GM12891 (cell line): ENCODE data around the gene CELF5.
"Not testable (repeated sequence)": the region's sequence is repeated elsewhere in the genome, so short reads cannot be mapped to it uniquely, and the experiment has no call there.

Experiments
- DNase-seq: peaks from one replicate; pipeline ENCODE4 v3.0.0; 2011; ENCODE audit warnings: low spot score; ENCODE audit not compliant: insufficient read length
- FAIRE-seq: peaks from 2 replicates; lab custom pipeline; 2011; peaks lifted over from hg19 to GRCh38; lab: Jason Lieb, UNC
- PAX5 ChIP-seq: IDR thresholded peaks from 2 replicates; pipeline ENCODE4 v1.6.1; 2011; ENCODE audit warnings: low read length, moderate library complexity, mild to moderate bottlenecking; ENCODE audit not compliant: insufficient read depth, severe bottlenecking
- POLR2A ChIP-seq: IDR thresholded peaks from 2 replicates; pipeline ENCODE4 v1.6.1; 2011; ENCODE audit warnings: low read depth, low read length, control low read depth
- POLR2AphosphoS5 ChIP-seq: IDR thresholded peaks from 2 replicates; pipeline ENCODE4 v1.6.1; 2011; ENCODE audit warnings: low read depth, low read length, control low read depth
- POU2F2 ChIP-seq: IDR thresholded peaks from 2 replicates; pipeline ENCODE4 v1.6.1; 2011; ENCODE audit warnings: low read depth, mild to moderate bottlenecking, control low read depth, low read length, moderate library complexity
- SPI1 ChIP-seq: IDR thresholded peaks from 2 replicates; pipeline ENCODE4 v1.6.1; 2011; ENCODE audit warnings: low read depth, low read length, control low read depth
- TAF1 ChIP-seq: IDR thresholded peaks from 2 replicates; pipeline ENCODE4 v1.6.1; 2011; ENCODE audit warnings: low read depth, low read length, control low read depth

Gene CELF5

GRCh38 chr19:3281026-3281425 is 56.6 kb downstream of the CELF5 start:
- FAIRE-seq (no peak), DNase-seq (no peak)
- TF ChIP-seq TAF1 (no peak), POLR2AphosphoS5 (no peak), SPI1 (no peak), PAX5 (no peak)

- FAIRE-seq (no peak), DNase-seq (no peak)
- TF ChIP-seq SPI1 = no peak
- no peak for TF ChIP-seq PAX5
Measured at GRCh38 chr19:3282155-3282554, 57.7 kb downstream of the CELF5 start.

DNA sequence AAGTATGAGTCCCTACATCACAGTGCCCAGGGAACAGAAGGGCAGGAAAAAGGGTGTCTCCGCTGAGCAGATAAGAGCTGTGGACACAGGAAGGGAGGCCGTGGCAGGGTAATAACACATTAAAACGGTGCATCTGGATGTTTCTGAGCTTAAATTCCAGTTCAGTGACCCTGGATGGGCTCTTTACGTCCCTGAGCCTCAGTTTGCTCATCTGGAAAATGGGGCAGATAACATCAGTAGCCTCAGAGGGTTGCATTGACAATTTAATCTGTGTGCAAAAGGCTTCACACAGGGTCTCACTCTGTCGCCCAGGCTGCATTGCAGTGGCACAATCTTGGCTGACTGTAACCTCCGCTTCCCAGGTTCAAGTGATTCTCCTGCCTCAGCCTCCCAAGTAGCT is 58.1 kb downstream of the CELF5 start:
- TF ChIP-seq SPI1 (no peak), TAF1 (no peak), POLR2A (no peak), PAX5 (no peak), POLR2AphosphoS5 (no peak), POU2F2 (no peak)
- FAIRE-seq = no peak
- DNase-seq = no peak

GRCh38 chr19:3283246-3283751 is 58.8 kb downstream of the CELF5 start:
- FAIRE-seq (no peak), DNase-seq (no peak)
- TF ChIP-seq SPI1 (no peak), POU2F2 (no peak), POLR2AphosphoS5 (no peak), PAX5 (no peak), TAF1 (no peak), POLR2A (no peak)

DNA sequence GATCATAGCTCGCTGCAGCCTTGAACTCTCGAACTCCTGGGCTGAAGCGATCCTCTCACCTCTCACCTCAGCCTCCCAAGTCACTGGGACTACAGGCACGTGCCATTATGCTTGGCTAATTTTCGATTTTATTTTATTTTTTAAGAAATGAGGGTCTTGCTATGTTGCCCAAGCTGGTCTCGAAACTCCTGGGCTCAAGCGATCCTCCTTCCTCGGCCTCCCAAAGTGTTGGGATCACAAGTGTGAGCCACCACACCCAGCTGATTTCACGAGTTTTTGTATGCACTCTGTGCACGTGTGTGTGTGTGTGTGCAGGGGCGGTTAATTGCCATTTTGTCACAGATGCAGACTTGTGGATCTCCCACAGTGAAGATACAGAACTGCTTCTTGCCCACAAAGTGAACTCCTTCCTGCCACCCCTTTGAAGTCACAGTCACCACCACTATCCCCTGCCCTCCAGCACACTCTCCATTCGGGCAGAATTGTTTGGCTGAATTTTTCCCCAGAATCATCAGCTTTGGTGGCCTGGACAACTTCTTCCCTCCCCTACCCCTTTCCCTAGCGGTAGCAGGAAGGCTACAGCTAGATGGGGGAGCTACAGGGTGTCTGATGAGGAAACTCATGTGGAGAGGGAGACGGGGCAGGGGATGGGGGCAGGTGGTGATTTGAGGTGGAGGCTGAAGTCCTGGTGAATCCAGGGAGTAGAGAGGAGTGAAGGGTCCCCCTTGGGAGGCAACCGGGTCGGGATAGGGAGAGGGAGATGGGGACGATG is 59.6 kb downstream of the CELF5 start:
- TF ChIP-seq POLR2AphosphoS5 = no peak
- no peak for TF ChIP-seq POU2F2
- no peak for TF ChIP-seq POLR2A
- TF ChIP-seq TAF1 = no peak
- TF ChIP-seq SPI1 = no peak
- no peak for TF ChIP-seq PAX5
- FAIRE-seq (no peak), DNase-seq (no peak)

GRCh38 chr19:3284759-3285646 is 60.5 kb downstream of the CELF5 start:
- TF ChIP-seq TAF1 (no peak), SPI1 (no peak), POLR2AphosphoS5 (no peak), PAX5 (no peak), POLR2A (no peak), POU2F2 (no peak)
- FAIRE-seq = no peak
- peak; percentile 53 for DNase-seq

DNA sequence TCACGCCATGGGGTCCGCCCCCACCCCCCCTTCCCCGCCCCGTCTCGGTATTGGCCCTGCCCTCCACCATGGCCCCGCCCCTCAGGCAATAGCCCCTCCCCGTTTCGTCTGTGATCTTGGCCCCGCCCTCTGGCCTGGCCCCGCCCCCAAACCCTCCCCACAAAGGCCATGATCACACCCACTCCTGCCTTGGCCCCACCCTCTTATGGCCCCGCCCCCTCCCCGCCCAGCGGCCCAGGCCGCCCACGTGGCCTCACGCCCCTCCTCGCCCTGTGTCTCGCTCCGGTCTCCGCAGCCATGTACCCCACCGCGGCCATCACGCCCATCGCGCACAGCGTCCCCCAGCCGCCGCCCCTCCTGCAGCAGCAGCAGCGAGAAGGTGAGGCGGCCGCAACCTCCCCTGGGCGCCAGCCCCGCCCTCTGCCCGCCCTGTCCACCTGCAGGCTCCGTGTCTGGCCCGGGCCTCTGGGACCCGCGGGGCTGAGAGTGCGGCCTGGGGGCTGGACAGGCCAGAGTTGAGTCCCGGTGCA is 61.3 kb downstream of the CELF5 start:
- no peak for DNase-seq
- TF ChIP-seq POLR2AphosphoS5 (no peak), POU2F2 (no peak), POLR2A (no peak), PAX5 (no peak), SPI1 (no peak), TAF1 (no peak)

DNA sequence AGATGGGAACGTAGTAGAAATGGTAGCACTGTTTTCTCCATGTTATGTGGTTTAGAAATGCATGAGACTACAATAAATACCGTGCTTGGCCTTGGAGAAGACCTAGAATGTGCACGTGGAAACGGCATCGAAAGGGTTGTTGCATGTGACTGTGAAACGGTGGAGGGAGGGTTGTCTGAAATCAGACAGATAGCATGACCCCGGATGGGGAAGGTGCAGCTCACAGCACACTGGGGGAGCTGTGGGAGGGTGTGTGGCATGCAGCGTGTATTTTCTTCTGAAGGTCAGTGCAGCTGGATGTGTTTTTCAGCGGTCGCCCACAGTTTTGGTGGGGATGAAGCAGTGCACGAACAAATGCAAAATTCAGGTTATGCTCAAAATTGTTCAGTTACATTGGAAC is 63.4 kb downstream of the CELF5 start:
- no peak for FAIRE-seq
- no peak for TF ChIP-seq POU2F2
- no peak for TF ChIP-seq TAF1
- no peak for TF ChIP-seq POLR2A
- no peak for TF ChIP-seq POLR2AphosphoS5
- TF ChIP-seq SPI1 = no peak
- TF ChIP-seq PAX5 = no peak
- DNase-seq = no peak

More for the DNA sequence above, 61.3 kb downstream of the CELF5 start:
- no peak for FAIRE-seq

- FAIRE-seq, DNase-seq: not testable (repeated sequence)
Measured at GRCh38 chr19:3288437-3288836, 64.0 kb downstream of the CELF5 start.
